GM19395 (cell line): ENCODE measurements around the gene UBA7.
A peak's percentile ranks its signal among the peaks of the same experiment; 100 is the strongest.

ENCODE experiments used
- ATAC-seq: cut with Tn5 transposase; IDR thresholded peaks from one replicate; pipeline ENCODE4 v1.9.1; 2021; ENCODE audit warnings: mild to moderate bottlenecking, moderate library complexity; ENCODE audit not compliant: unreplicated experiment

The UBA7 gene

DNA sequence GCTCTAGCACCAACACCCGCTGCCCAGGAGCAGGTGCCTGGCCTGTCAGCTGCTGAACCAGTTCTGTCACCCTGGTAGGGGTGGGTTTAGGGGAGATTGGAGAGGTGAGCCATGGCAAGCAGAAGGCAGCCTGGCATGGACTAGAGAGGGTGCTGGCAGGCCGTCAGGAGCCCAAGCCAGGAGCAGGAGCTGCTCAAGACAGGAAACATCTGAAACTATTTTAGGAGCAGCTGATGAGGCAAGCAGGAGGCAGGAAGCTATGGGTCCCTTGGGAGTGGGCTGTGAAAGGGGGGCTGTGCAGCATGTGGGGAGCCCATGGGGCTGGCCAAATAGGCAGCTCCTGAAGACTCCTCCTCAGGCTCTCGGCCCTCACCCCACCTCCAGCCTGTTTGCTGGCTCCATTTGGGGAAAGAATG lies 8.4 kb downstream of the UBA7 start:
- no peak for ATAC-seq

DNA sequence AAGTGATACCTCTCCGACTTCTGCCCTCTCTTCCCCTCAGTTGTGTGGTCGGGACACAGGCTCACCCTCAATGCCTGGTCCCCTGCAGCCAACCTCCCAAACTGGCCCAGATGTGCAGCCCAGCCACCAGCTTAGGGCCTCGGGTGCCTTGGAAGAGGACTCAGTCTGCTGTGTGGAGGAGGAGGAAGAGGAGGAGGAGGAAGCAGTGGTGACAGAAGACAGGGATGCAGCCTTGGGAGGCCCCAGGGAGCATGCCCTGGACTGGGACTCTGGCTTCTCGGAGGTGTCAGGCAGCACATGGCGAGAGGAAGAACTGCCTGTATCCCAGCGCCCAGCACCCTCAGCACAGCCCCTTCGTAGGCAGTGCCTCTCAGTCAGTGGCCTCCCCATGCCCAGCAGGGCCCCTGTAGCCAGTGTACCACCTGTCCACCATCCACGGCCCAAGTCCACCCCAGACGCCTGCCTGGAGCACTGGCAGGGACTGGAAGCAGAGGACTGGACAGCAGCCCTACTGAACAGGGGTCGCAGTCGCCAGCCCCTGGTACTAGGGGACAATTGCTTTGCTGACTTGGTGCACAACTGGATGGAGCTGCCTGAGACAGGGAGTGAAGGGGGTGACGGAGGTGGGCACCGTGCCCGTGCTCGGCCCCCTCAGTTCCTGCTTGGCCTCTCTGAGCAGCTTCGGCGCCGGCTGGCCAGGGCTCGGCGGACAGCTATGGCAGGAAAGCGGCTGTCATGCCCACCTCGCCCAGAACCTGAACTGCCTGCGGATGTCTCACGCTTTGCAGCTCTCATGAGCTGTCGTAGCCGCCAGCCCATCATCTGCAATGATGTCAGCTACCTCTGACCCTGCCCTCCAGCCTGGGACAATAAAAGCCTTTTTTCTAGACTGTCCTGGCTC lies 9.4 kb downstream of the UBA7 start:
- no peak for ATAC-seq

GRCh38 chr3:49803465-49804140 lies 10.2 kb downstream of the UBA7 start:
- no peak for ATAC-seq

DNA sequence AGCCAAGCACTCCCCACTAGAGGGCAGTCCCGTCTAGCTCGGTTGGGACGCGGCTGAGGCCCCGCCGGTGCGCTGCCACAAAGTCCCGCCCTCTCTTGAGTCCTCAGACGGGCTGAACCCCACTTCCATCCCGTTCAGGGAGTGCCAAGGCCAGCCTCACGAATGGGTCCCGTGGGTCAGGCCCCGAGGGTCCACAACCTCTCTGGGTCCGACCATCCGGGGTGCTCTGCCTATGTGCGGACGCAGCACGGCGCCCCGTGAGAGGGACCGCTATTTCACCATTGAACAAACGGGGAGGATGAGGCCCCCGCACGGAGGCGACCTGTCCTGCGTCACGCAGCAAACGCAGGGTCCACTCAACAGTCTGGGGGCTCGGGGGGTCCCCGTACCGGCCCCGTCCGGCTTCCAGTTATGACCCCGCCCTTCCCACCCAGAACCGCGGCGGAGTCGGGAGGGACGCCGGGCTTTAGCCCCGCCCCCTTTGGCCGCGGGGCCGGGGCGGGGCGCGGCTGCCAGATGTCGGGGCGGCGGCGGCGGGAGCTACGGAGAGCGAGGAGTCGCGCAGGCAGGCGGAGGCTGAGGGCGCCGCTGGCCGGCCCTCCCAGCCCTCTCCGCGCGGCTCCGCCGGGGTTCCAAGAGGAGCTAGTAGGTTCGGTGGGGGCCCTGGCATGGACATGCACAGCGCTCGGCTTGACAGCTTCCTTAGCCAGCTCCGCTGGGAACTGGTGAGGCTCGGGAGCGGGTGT lies 10.9 kb downstream of the UBA7 start, which contains the start of gene INKA1:
Gene INKA1 (plus strand): TSS at position 543 of the 746 bp plus-strand sequence. CDS start 132 bp downstream, at position 675.
- peak; percentile 66 for ATAC-seq

GRCh38 chr3:49801160-49801559 lies 12.6 kb downstream of the UBA7 start:
- no peak for ATAC-seq

DNA sequence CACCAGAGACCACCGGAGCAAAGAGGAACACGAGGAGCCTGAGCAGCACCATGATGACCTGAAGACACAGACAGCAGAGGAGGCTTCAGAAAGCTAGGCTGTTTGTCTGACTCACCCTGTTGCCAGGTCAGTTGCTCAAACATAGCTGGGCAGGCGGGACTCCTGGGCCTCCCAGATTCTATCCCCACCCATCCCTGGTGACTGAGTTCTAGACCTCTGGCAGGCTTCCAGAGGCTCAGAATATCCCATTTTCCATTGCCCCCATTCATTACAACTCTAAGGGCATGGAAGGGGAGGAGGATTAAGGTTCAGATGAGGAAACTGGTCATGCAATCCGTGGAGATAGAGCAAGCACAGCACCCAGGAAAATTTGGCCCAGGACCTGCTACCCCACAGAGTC lies 14.0 kb downstream of the UBA7 start, which contains the start of gene CDHR4:
Gene CDHR4 (minus strand): TSS at position 113 of the 400 bp plus-strand sequence. CDS start 61 bp downstream, at position 52.
- no peak for ATAC-seq

GRCh38 chr3:49799105-49799504 lies 14.6 kb downstream of the UBA7 start:
- no peak for ATAC-seq

DNA sequence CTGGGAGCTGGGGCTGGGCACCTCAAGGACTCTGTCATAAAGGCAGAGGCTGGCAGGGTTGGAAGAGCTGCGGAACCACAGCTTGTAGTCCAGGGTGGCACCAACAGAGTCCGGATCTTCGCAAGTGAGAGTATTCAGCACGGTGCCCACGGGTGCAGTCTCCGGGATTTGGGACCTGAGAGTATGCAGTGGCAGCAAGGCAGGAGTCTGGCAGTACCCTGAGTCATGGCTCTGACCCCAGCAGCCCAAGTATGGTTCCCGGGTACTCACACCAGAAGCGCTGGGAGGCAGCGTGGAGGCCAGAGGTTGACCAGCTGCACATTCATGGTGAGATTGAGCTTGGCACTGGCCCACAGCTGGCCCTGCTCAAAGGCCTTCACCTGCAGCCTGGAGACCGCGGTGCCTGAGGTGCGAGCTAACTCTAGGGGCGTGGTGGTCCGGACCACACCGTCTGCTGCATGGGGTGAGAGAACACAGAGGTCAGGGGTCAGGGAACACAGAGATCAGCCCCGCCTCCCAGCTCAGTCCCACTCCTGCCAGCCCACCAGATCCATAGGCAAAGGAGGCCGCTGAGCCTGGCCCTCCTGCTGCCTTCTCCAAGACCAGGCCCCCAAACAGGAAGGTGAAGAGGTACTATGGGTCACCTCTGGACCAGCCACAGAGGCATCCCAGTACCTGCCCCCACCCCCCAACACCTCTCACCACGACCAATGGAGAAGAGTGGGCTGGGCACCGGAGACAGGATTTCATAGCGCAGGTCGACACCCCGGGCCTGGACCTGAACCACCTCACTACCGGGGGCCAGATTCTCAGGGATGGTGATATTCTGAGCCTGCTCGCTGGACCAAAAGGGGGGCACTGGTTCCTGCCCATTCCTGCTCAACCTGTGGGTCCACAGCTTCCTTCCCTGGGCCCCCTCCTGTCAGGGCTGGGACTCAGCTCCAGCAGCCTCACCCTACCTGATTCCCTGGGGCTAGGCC lies 18.5 kb downstream of the UBA7 start:
- ATAC-seq: no peak

DNA sequence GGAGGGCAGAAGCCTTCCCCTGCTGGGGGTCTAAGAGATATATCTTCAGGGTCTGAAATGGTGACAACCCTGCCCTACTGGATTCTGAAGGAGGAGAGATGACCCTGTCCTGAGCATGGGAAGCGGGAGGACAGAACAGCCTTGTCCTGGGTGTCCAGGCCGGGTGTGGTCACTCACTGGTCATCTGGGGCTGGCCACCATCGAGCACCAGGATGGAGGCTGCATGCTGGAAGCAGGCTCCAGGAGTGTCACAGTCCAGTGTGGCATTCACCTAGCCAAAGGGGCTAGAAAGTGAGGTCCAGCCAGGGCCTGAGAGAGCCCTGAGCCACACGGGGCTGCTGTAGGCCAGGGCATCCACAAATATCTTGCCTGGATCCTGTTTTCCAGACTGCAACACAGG lies 19.3 kb downstream of the UBA7 start:
- ATAC-seq: no peak

GRCh38 chr3:49793486-49794085 lies 20.2 kb downstream of the UBA7 start:
- no peak for ATAC-seq

DNA sequence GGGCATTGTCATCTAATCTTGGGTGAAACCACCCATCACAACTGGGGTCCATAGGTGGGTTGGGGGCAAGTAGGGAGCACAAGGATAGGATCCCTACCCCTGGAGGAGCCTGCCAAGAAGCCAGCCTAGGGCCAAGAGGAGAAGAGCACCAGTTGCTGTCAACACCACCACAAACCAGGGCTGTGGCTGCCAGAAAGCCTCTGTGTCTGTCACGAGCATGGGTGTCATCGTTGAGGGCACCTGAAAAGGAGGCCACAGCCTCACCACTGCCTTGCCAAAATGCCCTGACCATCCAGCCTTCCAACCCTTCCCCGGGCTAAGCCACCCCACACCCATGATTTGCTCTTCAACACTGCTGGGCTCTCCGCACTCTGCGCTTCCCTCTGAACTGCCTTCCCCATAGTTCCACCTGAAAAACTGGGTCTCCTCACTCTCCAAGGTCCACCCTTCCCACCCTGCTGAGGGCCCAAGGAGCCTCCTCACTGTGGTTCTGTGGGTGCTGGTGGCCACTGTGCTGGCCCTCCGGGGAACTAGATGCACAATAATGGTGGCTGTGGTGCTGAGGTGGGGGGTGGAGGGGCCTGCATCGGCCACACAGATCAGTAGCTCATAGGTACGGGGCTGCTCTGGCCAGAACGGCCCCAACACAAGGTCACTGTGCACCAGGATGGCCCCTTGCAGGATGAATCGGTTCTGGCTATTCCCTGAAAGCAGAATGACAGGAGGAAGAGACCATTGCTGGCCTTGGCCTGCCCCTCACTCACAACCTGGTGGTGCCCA lies 21.2 kb downstream of the UBA7 start:
- ATAC-seq: no peak

- ATAC-seq: no peak
These were observed 22.2 kb downstream of the UBA7 start for GRCh38 chr3:49791571-49791970.

- no peak for ATAC-seq
These were observed 22.9 kb downstream of the UBA7 start for GRCh38 chr3:49790626-49791411.

DNA sequence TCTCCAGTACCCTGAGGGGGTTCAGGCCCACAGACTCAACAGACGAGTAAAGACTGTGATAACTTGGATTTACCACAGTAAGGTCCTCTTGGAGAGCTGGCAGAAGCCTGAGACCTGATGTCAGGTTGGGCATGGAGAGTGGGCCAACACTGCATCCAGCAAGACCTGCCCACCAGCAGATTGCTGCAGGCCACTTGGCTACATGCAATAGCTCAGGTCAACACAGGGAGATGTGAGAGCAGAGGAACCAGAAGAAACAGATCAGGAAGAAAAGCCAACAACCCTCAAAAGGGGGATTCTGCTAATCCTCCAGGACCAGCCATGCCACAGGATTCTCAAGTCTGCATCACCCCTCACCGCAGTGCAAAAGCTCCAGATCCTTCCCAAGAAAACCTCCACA lies 25.7 kb downstream of the UBA7 start:
- no peak for ATAC-seq

DNA sequence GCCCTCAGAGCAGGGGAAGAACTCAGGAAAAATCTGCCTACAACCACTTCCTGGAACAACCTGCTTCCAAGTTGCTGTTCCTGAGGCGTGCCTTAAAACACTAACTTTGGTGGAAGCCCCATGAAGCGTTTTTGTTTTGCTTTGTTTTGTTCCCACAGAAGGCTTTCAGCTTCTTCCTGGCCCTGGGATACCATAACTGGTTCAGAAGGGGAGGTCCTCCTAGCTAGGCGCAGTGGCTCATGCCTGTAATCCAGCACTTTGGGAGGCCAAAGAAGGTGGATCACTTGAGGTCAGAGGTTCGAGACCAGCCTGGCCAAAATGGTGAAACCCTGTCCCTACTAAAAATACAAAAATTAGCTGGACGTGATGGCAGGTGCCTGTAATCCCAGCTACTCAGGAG lies 26.2 kb downstream of the UBA7 start:
- ATAC-seq: no peak

DNA sequence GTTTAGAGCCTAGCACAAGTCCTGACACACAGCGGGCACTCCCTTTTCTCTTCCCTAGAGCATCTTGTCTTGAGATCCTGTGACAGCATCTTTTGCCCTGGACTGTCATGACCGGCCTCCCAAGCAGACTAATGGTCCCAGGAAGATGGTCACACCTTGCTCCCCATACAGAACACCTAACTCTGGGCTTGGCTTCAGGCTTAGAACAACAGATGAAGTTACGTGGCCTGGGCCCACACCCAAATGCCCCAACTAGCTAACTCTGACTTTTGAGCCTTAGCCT lies 26.6 kb downstream of the UBA7 start:
- no peak for ATAC-seq

DNA sequence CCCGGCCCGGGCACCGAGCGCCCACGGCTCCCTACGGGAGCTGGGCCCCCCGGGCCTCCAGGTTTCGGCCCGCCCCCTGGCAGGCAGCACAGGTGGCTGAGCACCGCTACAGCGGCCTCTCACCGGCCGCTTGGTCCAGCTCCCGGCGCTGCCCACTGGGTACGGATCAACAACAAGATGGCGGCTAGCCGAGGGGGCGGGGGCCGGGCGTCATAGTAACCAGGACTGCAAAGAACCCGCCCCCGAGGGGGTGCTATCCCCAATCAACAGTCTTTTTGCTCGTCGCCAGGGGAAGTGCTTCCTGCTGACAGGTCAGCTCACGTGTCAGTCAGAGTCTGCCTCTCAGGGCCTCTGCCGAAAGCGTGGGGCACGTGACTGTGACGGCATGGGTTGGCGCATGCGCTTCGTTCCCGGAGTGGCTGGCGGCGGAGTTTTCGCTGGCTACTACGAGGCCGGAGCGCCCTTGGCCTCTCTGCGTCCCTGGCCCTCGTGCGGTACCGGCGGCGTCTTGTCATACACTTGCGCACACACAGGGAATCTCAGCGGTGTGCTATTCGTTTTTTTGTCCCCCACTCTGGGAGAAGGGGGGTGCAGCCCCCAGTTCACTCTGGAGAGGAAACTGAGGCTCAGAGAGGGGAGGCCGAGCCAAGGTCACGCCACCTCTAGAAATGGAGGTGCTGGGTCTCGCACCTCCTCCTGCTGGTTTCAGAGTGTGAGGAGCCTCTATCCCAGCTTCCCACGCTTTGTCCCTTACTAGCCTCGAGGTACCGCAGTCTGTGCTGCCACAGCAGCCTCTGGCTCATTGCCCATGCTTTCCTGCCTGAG lies 27.2 kb downstream of the UBA7 start, which contains the start of gene IP6K1:
Gene IP6K1 (minus strand): TSS at position 186 of the 825 bp plus-strand sequence. CDS start 38,502 bp downstream, outside the sequence.
- ATAC-seq: peak; percentile 98
